ENCODE data around the gene PITPNM1.
"Not testable (repeated sequence)": the region's sequence is repeated elsewhere in the genome, so short reads cannot be mapped to it uniquely, and the experiment has no call there.

PITPNM1 gene

DNA sequence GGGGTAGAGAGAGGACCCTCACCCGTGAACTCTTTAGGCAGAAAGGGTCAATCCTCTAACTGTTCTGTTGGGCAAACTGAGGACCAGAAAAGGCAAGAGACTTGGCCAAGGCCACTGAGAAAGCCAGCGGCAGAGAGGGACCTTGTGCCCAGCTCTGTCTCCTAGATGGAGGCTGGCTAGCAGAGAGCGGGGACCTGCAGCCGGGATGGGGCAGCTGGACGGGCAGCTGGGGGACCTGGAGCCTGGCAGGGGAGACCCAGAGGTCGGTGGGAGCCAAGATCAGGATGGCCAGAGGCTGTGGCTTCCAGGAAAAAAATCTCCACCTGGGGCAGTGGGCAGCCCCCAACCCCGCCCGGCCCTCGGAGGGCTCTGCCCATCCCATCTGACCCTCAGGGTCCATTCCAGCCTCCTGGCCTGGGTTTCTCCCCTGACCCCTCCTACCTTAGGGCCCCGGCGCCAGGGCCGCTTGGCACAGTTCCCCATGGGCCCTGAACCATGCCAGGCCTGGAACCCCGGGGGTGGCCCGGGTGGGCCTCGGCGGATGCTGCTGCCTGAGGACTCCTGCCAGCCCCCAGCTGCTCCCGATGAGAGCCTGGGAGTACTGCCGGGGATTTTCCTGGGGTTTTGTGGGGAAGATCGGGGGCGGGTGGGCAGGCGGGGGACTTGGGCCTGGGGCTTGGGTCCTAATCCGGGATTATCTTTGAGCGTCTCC lies 17.8 kb upstream of the PITPNM1 start, which contains the start of gene CABP2:
TSS of gene CABP2 (minus strand) at position 603 of the 712 bp plus-strand sequence. CDS start at position 483, 120 bp downstream.
- DNase-seq = no peak

DNA sequence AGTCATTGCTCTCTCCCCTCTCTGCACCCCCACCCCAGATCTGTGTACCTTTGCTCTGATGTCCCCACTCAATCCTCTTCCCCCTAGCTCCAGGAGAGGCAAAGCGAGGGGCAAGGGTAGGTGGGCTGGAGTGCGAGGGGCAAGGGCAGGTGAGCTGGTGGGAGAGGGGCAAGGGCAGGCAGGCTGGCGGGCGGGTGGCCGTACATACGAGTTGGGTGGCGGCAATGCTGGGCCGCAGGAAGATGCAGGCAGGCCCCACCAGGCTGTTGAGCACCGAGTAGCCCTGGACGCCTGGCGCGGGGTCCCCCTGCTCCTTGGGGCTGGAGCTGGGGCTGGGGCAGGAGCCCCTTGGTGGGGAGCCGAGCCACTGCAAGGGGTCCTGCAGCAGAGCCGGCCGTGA lies 17.2 kb upstream of the PITPNM1 start:
- no peak for DNase-seq

DNA sequence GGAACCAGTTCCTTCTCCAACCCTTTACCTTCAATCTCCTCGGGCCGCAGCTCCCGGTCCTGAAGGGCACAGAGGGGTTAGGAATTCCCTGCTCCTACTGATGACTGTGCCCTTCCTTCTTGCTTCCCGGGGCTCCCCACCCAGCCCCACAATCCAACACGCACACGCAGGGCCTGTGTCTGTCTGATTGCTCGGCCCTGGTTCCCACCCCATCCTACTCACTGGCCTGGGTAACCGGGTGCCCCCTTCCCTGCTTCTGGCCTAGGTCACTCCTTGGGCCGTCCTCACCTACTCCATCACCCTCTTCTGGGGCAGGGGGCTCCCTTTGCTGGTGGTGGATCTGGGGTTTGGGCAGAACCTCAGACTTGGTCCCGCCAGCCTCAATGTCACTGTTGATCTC lies 16.8 kb upstream of the PITPNM1 start:
- DNase-seq = no peak

DNA sequence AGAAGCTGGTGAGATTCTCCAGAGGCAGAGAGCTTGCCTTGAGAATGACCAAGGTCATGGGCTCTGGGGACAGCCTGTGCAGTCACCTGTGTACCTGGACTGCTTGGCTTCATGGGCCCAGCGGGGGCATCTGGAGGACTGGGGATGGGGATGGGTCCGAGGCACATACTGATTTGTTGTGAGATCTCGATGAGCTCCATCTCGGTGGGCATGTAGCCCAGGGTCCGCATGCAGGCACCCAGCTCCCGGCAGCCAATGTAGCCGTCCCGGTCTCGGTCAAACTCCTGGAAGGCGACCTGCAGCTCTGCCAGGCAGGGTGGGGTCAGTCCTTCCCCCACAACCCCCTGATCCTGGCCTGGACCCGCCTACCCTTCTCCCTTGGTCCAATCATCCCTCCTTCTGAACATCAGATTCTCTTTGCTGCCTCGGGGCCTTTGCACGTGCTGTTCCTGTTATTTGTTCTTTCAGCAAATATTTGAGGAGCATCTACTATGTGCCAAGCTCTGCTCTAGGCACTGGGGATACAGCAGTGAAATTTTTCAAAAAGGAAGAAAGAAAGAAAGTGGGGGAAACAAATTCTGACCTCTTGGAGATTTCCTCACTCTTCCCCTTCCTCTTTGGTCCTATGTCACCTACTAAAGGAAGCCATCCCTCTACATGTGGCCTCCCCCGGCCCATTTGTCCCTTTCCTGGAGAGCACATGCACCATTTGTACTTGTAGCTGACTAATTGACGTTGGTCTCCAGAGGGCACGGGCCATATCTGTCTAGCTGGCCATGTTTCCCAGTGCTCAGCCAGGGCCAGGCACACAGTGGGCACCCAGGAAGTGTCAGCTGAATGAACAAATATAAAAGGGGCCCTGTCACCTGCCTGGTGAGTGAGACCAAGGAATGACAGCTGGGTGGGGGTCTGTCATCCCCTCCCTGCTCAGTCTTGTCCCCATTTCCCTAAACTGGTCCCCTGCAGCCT lies 16.0 kb upstream of the PITPNM1 start:
- DNase-seq = no peak

DNA sequence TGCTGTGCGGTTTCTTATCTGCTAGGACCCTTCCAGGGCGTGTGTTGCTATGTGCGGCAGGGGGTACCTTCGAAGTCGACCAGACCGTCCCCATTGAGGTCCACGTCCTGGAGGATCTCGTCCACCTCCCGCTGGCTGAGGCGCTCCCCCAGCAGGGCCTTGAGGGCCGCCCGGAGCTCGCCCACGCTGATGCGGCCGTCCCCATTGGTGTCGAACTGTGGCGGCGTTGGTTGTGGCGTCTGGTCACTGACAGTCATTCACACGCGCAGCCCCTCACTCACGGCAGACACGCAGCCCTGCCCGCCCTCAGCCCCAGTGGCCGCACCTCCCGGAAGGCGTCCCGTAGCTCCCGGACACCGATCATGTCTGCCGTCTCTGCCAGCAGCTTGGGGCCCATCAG lies 14.6 kb upstream of the PITPNM1 start:
- no peak for DNase-seq

DNA sequence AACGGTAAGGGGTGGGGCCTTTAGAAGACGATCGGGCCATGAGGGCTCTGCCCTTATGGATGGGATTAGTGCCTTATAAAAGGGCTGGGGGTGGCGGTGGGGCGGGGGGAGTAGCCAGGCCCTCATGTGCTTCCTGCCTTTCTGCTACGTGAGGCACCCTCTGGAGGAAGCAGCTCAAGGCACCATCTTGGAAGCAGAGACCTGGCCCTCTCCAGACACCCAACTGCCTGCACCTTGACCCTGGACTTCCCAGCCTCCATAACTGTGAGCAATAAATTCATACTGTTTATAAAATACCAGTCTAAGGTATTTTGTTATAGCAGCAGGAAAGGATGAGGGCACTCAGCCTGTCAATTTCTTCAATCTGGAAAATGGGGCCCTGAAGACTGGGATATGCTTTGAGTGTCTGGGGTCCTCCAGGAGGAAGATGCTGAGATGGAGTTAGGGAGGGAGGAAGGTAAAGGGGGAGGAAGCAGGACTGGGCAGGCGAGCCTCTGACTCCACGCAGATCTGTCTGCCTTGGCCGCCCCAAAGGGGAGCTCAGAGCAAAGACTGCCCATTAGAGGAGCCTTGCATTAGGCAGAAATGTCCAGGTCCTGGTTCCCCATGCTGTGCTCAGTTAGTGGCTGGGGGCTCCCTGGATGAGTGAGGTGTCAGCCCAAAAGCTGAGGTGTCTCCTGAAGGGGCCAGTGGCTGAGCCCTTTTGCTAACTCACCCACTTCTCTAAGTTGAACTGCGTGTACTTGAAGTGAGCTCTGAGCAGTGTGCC lies 12.8 kb upstream of the PITPNM1 start:
- DNase-seq = no peak

DNA sequence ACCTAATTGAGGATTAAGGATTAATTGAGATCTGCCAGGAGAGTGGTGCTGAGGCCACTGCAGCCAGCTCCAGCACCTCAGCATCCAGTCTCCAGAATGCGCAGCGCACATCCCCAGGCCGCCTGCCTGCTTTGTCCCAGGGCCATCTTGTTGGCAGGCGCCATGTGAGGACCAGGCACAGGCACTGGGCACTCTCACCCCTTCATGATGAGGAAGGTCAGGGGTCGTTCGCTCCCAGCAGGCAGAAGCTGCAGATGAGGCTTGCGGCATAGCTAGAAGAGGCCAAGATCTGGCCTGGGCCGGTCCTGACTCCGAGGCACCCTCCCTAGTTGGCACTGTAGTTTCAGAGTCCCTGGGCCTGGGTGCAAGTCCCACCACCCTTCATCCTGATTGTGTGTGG lies 11.6 kb upstream of the PITPNM1 start:
- DNase-seq = no peak

DNA sequence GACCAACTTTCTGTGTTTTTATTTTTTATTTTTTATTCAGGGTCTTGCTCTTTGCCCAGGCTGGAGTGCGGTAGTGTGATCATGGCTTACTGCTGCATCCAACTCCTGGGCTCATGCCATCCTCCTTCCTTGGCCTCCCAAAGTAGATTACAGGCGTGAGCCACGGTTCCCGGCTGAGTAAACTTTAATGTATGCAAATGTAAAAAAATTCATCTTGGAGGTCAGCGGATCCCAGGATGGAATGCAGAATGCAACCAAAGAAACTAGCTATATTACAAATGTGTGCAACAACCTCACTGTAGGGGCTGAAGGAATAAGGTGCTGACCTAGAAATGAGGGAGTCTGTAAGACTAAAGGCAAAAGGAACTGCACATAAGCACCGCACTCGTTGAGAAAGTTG lies 9.0 kb upstream of the PITPNM1 start:
- DNase-seq = no peak

DNA sequence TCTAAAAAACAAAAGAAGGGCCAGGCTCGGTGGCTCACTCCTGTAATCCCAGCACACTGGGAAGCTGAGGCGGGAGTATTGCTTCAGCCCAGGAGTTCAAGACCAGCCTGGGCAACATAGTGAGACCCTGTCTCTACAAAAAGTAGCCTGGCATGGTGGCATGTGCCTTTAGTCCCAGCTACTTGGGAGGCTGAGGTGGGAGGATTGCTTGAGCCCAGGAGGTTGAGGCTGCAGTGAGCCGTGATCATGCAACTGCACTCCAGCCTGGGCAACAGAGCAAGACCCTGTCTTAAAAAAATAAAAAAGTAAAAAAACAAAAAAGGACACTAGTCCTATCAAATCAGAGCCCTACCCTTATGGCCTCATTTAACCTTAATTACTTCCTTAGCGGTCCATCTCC lies 6.4 kb upstream of the PITPNM1 start:
- not testable (repeated sequence) for DNase-seq

DNA sequence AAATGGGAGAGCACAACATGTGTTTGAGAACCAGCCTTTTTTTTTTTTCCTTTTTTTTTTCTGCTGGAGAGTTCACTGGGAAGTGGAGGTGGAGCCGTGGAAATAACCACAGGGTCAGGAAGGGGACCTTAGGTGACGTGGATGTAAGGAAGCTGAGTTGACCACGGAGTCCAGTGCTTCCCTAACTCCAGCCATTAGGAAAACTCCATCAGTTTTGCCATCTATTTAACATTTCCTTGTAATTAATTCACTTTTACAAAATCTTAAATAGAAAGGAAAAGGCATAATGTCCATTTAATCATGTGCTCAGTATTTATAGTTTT lies 4.8 kb upstream of the PITPNM1 start:
- no peak for DNase-seq

DNA sequence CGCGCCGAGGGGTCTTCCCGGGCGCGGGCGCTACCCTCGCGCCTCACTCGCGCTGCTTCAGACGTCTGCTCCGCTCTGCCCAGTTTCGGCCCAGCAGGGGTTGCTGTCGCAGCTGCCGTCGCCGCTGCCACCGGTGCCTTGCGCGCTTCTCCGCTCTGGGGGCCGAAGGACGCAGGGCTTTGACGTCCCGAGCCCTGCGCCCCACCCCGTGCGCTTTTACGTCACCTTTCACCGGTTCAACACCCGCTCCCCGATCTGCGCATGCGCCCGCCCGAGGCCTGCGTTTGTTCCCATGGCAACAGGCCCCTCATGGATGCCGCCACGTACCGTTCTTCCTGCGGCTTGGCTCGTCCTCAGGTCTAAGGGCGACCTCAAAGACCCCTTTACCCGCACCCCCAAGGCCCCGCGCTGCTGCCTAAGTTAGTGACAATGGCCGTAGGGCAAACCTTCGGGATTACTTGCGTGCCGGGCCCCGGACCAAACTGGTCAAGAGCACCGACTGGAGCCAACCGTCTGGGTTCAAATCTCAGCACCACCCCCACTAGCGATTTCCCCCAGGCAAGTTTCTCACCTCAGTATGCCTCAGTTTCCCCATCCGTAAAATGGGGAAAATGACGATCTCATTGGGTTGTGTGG lies 3.4 kb upstream of the PITPNM1 start:
- peak; percentile 99 for DNase-seq

DNA sequence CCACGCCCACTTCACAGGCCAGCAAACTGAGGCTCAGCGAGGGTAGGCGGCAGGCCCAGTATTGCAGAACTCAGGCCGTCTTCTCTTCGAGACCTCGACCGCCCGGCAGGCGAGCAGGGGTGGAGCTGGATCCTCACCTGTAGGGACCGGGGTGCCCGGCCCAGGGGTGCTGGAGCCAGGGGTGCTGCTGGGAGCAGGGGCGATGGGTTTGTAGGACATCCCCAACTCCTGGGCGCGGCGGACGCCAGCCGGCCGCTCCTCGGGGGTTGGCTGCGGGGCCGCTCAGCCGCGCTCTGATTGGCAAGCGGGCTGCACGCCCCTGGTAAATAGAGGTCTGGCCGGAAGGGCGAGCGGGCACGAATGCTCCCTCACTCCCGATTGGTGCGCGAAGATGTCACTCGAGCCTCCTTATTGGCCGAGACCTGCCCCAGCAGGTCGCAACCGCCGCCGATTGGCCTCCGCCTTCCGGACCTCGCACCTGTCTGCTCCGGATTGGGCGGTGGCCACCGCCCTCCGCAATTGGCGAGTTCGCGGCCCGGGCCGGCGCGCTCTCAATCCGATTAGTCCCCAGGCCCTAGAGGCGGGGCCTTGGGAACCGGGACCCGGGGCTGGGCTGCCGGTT lies 2.8 kb upstream of the PITPNM1 start, which contains the start of gene CDK2AP2:
TSS of gene CDK2AP2 (minus strand) at position 299 of the 622 bp plus-strand sequence. CDS start at position 219, 80 bp downstream.
- DNase-seq = peak; percentile 100

DNA sequence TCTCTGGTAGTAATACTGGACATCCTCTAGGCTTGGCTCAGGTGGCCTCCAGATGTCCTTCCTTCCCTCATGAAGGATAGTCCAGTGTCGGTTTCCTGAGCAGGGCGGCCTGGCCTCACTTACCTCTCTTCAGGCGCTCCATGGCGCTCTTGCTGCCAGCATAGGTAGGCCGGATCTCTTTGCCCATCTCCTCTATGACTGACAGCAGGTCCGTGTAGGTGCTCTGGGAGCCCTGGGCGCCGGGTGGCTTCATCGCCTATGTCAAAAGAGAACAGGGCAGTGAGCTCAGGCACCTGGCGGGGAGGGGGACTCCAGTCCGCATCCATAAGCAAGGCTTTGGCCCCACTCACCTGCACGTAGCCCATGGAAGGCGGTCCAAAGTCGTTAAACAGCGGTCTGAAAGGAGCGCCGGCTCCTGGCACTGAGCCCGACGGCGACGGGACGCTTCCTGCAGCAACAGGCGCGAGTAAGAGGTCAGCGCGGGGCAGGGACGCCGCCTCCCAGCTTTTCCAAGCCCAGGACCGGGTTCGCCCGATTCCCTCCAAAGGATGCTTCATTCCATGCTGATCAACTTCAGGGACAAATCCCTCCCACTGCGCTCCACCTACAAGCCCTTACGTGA lies 2.2 kb upstream of the PITPNM1 start:
- DNase-seq = no peak

DNA sequence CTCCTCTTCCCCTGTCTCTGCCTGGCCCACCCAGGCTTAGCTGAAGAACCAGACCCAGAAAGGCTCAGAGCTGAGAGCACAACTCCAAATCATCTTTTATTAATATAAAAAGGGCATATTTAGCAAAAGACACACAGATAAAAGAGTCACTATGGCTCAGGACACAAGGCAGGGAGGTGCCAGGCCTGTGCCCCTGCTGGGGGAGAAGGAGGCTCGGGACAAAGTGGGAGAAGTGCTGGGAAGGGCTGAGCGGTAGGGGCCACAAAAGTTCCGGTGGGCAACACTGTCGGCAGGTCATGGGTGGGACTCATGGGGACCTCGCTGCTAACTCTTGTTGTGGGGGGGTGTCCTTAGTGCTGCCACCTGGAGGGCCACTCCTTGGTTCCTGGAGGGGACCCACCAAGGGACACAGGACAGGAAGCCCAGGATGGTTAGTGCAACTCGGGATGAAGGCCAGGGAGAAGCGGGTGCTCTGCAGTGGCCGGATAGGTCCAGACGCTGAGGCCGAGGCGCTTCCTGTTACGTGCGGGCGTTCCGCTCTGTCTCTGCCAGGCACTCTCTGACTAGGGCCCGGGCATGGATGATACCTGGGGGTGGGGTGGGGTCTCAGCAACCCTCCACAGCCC lies 1.4 kb upstream of the PITPNM1 start:
- DNase-seq = no peak

DNA sequence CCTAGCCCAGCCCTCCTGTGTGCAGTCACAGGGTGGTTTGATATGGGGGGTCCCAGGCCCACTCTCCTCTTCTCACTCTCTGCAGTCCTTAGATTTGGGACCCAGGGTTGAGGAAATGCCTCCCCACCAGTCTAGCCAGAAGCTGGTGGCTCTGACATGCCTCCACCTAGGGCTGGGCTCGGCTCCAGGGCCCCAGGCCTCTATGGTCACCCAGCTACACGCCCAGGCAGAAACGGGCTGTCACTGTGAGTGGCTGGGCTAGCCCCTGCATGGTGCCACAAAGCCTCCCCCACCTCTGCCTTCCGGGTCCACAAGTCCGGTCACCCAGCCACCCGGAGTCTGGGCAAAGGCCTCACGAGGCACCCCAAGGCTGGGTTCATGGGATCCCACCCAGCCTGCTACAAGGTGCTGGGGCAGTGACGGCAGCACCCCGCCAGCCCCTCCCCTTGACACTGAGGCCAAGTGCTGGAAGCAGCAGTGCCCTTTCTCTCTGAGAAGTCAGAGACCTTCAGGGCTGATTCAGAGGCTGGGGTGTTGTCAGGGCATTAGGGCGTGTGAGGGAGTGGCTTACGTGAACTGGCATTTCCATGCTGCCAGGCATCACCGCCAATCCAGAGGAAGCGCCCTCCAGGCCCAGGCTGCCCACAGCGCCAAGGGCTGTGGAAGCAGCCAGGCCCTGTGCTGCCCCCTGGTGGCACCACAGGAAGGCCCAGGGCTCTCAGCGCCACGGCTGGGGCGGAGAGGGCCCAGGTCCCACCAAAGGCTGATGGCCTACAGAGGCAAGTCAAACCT lies 638 bp upstream of the PITPNM1 start:
- peak; percentile 95 for DNase-seq

DNA sequence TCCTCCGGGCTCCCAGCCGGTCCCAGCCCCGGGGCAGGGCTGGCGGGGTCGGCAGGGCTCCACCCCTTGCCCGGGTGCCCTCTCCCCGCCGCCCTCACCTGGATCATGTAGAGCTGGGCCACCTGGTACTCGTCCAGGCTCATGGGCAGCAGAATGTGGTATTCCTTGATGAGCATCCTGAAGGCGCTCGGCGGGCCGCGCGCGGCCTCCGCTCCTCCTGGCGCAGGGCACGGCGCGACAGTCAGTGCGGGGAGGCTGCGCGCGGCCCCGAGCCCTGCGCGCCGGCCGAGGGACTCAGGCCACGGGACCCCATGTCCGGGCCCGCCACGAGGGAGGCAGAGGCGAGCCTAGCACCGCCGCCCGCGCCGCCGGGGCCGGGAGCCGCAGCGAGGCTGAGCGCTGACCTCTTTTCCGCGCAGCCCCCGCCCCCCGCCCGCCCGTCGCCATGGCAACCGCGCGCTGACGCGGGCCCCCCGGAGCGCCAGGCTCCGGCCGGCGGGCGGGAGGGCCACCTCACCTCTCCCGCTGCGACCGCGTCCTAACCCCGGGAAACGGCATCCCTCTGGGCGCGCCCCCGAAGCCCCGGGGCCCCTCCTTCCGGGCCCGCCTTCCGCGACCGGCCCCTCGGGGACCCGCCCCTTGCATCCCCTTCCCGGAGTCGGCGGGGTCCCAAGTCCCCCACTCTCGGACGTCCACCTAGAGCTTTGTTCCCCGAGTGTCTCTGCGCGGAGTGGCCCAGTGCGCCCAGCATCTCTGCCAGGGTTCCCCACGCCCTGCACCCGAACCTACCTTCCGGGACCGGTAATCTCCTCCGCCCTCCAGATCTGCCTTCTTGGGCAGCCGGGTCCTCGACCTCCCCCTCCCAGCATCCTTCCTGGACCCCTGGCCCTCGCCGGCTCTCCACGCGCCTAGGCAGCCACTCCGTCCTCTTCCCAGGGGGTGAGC lies 886 bp downstream of the PITPNM1 start:
- DNase-seq = peak; percentile 35

DNA sequence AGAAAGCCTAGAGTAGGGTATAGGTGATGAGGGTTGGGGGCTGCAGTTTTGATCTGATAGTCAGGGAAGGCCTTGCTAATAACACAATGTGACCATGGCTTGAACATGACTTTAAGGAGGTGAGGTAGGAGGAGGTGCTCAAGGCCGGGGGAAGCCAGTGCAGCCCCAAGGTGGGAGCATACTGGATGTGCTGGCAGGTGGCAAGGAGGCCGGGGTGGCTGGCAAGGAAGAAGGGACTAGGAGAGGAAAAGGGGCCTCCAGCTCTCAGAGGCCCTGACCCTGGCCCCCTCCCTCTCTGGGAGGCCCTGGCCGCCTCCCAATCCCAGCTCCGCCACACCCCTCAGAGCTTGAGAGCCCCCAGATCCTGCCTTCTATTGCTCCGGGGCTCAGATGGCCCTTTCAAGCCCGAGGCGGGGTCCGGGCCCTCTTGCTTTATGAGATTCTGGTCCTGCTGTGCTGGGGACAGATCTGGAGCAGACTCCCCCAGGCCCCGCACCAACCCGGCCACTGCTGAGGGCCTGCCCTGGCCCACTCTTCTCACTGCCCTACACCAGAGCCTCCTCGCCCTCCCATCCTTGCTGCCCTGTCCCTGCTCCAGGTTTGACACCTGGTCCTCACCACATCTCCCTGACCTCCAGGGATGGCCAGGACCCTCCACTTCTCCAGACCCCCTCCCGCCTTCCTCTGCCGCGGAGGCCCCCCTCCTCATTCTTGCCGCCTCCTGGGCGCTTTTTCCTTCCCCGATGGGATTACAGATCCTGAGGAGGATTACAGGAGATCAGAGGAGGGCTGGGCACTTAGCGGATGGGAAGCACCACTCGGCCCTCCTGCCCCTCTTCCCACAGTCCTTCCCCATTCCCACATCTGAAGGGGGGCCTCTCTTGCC lies 1.8 kb downstream of the PITPNM1 start:
- DNase-seq = no peak

DNA sequence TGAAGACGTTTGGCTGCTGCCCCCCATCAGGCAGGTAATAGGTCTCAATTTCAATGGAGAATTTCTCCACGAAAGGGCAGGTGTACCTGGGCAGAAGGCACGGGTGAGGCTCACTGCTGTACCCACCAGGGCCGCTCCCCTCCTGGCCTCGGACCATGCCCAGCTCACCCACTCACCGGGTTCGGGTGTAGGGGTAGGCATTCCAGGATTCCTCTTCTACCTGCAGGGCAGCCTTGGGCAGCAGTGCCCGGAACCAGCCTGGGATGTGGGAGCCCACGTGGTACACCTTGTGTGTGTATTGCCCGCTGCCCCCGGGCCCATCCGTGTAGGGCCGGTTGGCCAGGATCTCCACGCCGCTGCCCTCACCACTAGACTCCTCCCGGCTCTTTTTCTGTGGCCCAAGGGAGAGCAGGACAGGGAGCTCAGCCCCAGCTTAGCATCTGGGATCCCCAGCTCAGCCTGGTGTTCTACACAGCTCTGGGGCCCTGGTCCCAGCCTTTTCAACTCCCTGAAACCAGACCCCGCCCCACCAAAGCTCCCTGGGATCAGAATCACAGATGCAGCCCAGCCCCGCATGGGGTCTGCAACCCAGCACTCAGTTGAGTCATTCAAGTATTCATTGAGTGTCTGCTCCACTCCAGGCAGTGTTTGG lies 2.7 kb downstream of the PITPNM1 start:
- DNase-seq = no peak
